Adipocyte (in vitro differentiated cells): ENCODE measurements around the gene TLE2.
"Not testable (repeated sequence)": the region's sequence is repeated elsewhere in the genome, so short reads cannot be mapped to it uniquely, and the experiment has no call there.

Experiments
- DNase-seq: peaks from one replicate; pipeline ENCODE4 v3.0.0-alpha.2; 2015; ENCODE audit warnings: low read depth
- H3K27me3 ChIP-seq: replicated peaks from 2 replicates; pipeline ENCODE4 v1.7.0; 2013; ENCODE audit warnings: mild to moderate bottlenecking, low read length, moderate library complexity; ENCODE audit not compliant: control insufficient read depth, insufficient read depth
- H3K36me3 ChIP-seq: 2 replicates; pipeline ENCODE4 v1.7.0; 2013; ENCODE audit warnings: low read length, mild to moderate bottlenecking, moderate library complexity; ENCODE audit not compliant: control insufficient read depth, insufficient read depth, severe bottlenecking
- H3K4me1 ChIP-seq: 2 replicates; pipeline ENCODE4 v1.7.0; 2013; ENCODE audit warnings: mild to moderate bottlenecking, low read length, moderate library complexity; ENCODE audit not compliant: control insufficient read depth, insufficient read depth
- H3K4me3 ChIP-seq: 2 replicates; pipeline ENCODE4 v1.7.0; 2013; ENCODE audit warnings: mild to moderate bottlenecking, low read length, moderate library complexity
- H3K9ac ChIP-seq: 2 replicates; pipeline ENCODE4 v1.7.0; 2013; ENCODE audit warnings: mild to moderate bottlenecking, low read length, moderate library complexity
- H3K9me3 ChIP-seq: 2 replicates; pipeline ENCODE4 v1.7.0; 2013; ENCODE audit warnings: mild to moderate bottlenecking, low read length, moderate library complexity; ENCODE audit not compliant: control insufficient read depth

Gene TLE2

DNA sequence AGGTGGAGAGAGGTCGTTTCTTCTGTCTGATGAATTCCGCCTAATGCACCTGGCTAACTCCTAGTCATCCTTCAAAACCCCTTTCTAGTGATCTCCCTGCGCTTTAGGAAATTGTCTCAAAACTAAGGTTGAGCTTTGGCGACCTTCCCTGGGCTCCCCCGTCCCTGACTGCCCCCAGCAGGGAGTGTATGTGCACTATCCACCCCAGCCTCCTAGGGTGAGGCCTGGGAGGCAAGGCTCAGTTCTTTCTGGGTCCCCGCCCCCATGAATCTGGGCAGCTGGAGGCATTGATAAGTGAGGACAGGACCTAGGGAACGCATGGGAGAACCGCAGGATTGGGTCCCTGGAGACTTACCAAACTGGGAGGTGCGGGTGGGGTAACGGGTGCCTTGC is 51.3 kb downstream of the TLE2 start:
- no peak for DNase-seq
- no peaks in the 10 kb centered on the region for H3K36me3 ChIP-seq
- H3K4me3 ChIP-seq: peak overlapping the region; percentile 85
- H3K4me1 ChIP-seq: peaks cover 38% of the 10 kb centered on the region
- H3K9ac ChIP-seq: no peak overlapping the region
- no peaks in the 10 kb centered on the region for H3K9me3 ChIP-seq
- no peaks in the 10 kb centered on the region for H3K27me3 ChIP-seq

DNA sequence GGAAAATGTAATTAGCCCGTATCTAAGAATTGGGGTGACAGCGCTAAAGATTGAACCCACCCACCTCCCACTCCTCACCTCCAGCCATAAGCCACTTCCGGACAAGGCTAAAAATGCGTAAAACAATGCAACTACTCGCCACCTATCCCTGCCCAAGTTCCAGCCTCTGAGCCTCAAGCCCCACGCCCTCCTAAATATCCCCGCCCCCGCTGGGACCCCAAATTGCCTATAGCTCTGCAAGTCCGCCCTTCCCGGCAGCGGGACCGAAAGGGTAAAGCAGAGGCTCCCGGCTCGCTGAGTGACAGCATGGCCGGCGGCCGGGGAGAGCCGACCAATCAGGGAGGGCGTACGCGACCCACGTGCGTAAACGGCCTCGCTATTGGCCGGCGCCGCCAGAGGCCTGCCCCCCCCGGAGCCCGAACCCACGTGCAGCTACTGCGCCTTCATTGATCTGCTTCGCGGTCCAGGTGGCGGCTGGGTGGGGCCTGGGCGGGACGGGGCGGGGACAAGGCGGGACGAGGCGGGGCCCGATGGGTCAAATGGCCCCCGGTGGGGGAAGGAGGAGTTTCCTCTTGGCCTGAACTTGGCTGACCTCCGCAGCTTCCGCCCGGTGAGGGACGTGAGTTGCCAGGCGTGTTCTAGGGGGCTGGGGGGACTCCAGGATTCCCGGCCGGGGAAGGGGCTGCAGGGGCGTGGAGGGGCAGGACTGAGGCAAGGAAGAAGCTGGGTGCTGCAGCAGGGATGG is 51.9 kb downstream of the TLE2 start, which contains the start of gene TLE6:
Gene TLE6 (plus strand): TSS at position 564 of the 745 bp plus-strand sequence. CDS start 670 bp downstream, outside the sequence.
- peak within 1 kb of the TSS; percentile 83 for H3K9ac ChIP-seq
- H3K27me3 ChIP-seq: no peaks in the 10 kb centered on the region
- H3K4me1 ChIP-seq: peaks cover 38% of the 10 kb centered on the region
- H3K9me3 ChIP-seq: no peaks in the 10 kb centered on the region
- peak within 1 kb of the TSS; percentile 85 for H3K4me3 ChIP-seq
- H3K36me3 ChIP-seq: no peaks in the 10 kb centered on the region
- DNase-seq: peak; percentile 97

DNA sequence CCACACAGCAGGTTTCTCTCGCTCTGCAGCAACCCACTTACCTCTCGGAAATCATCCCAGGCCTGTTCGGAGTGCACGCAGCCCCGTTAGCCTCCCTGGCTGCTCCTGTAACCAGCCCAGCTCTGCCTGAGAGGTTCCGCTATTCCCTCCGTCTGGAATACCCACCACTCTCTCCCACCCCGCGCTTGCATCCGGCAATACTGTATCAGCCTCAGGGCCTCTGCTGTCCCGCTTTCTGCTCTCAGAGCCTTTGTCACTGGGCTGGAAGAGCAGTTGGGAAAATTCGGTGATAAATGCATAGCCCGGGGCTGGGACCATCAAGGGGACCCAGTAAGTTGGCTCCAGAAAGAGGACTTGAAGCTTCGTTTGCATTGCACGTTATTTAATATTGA is 52.5 kb downstream of the TLE2 start:
- no peaks in the 10 kb centered on the region for H3K36me3 ChIP-seq
- no peaks in the 10 kb centered on the region for H3K9me3 ChIP-seq
- H3K4me3 ChIP-seq: peak overlapping the region; percentile 85
- H3K27me3 ChIP-seq: no peaks in the 10 kb centered on the region
- H3K9ac ChIP-seq: peak overlapping the region; percentile 83
- peaks cover 44% of the 10 kb centered on the region for H3K4me1 ChIP-seq
- peak; percentile 4 for DNase-seq

DNA sequence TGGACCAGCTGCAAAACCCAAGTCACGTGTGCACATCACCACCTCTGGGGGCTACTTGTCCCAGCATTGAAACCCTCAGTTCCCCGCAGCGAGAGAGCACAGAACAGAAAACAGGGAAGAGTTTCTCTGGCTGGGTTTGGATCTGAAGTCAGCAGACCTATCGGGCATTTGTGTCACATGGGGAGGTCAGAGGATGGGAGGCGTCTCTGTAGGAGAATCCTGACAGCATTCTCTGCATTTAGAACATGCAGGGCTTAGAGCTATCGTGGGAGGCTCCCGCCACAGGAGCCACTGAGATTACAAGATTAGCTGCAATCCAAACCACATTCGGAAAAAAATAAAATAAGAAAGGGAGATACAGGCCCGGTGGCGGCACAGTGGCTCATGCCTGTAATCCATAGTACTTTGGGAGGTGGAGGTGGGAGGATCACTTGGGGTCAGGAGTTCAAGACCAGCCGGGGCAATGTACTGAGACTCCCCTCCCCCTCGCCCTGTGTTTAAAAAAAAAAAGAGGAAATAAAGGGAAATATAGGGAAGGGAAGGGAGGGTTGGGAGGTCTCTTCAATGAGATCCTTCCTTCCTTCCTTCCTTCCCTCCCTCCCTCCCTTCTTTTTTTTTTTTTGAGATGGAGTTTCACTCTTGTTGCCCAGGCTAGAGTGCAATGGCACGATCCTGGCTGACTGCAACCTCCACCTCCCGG is 54.6 kb downstream of the TLE2 start:
- peak; percentile 25 for DNase-seq
- Histone ChIP-seq H3K9me3 (no peaks in the 10 kb centered on the region), H3K9ac (peak overlapping the region; percentile 75), H3K4me1 (peaks cover 57% of the 10 kb centered on the region), H3K27me3 (no peaks in the 10 kb centered on the region), H3K36me3 (no peaks in the 10 kb centered on the region), H3K4me3 (no peak overlapping the region)

DNA sequence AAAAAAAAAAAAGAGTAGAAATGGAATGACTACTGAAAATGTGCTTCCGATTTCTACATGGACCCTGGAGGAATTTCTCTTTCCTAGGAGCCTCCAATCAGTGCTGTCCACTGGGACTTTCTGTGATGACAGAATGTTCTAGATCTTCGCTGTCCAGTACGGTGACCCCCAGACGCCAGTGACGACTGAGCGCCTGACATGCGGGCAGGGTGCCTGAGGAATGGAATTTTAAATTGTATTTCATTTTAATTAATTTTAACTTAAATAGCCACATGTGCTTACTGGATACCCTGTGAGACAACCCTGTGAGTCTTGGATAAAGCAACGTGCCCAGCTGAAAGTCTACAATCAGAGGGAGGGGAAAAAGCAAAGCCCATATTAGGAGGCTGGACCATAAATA is 55.9 kb downstream of the TLE2 start:
- no peaks in the 10 kb centered on the region for H3K9me3 ChIP-seq
- H3K27me3 ChIP-seq: no peaks in the 10 kb centered on the region
- no peak overlapping the region for H3K4me3 ChIP-seq
- DNase-seq: no peak
- H3K9ac ChIP-seq: peak overlapping the region; percentile 51
- peaks cover 69% of the 10 kb centered on the region for H3K4me1 ChIP-seq
- H3K36me3 ChIP-seq: no peaks in the 10 kb centered on the region

DNA sequence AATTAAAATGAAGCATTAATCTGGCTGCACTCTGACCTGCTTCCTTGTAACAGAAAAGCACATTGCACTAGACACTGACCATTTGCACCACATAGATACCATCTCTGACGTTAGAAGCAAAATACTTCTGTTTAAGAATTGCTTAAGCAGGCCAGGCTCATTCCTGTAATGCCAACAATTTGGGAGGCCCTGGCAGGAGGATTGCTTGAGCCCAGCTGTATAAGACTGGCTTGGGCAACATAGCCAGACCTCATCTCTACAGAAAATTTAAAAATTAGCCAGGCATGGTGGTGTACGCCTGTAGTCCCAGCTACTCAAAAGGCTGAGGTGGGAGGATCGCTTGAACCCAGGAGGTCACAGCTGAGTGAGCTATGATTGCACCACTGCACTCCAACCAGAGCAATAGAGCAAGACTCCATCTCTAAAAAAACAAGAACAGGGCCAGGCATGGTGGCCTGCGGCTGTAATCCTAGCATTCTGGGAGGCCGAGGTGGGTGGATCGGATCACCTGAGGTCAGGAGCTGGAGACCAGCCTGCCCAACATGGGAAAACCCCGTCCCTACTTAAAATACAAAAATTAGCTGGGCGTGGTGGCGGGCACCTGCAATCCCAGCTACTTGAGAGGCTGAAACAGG is 58.8 kb downstream of the TLE2 start:
- Histone ChIP-seq H3K9me3 (no peaks in the 10 kb centered on the region), H3K4me1 (peaks cover 60% of the 10 kb centered on the region), H3K27me3 (no peaks in the 10 kb centered on the region), H3K4me3 (no peak overlapping the region), H3K36me3 (no peaks in the 10 kb centered on the region), H3K9ac (peak overlapping the region; percentile 62)
- DNase-seq: peak; percentile 86

DNA sequence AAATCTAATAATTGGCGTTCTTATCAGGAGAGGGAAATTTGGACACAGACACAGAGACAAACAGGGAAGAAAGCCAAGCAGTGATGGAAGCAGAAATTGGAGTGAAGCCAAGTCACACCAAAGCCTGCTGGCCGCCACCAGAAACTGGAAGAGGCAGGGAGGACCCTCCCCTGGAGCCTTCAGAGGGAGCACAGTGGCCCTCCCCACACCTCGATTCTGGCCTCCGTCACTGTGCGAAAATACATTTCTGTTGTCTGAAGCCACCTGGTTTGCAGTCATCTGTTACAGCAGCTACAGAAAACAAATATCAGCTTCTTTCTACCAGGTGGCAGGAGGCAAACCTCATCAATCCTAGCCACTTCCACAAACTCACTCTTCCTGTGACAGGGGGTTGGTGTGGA is 60.0 kb downstream of the TLE2 start:
- Histone ChIP-seq H3K27me3 (no peaks in the 10 kb centered on the region), H3K36me3 (no peaks in the 10 kb centered on the region), H3K9me3 (no peaks in the 10 kb centered on the region), H3K9ac (peak overlapping the region; percentile 55), H3K4me3 (peak overlapping the region; percentile 37), H3K4me1 (peaks cover 49% of the 10 kb centered on the region)
- no peak for DNase-seq

DNA sequence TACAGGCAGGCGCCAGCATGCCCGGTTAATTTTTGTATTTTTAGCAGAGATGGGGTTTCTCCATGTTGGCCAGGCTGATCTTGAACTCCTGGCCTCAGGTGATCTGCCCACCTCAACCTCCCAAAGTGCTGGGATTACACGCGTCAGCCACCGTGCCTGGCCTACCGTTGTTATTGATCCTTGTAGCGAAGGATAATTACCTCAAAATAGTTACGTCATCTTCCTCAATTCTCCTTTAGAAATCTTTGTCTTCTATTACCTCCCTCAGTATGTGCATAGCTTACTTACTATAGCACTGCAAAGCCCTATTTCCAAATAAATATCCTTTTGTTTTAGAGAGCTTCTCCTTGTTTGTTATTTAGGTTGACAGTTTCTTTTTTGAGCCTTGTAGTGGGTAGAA is 61.1 kb downstream of the TLE2 start:
- Histone ChIP-seq H3K27me3 (no peaks in the 10 kb centered on the region), H3K4me3 (no peak overlapping the region), H3K4me1 (peaks cover 38% of the 10 kb centered on the region), H3K36me3 (no peaks in the 10 kb centered on the region), H3K9ac (no peak overlapping the region), H3K9me3 (no peaks in the 10 kb centered on the region)
- DNase-seq: no peak

DNA sequence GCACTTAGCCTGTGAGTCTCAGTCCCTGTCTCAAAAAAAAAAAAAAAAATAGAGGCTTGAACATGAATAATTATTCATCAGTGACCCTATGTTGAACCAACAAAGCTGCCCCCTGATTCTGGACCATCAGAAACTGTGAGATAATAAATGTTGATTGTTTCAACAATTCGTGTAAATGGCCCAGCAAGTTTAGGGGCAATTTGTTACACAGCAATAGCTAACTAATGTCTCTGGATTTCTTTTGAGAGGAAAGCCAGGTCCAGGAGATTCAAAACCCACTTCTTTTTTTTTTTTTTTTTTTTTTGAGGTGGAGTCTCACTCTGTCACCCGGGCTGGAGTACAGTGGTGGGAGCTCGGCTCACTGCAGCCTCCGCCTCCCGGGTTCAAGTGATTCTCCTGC is 64.2 kb downstream of the TLE2 start:
- Histone ChIP-seq H3K36me3 (no peaks in the 10 kb centered on the region), H3K27me3 (no peaks in the 10 kb centered on the region), H3K9me3 (no peaks in the 10 kb centered on the region), H3K4me3 (no peak overlapping the region), H3K4me1 (peaks cover 13% of the 10 kb centered on the region), H3K9ac (no peak overlapping the region)
- no peak for DNase-seq

DNA sequence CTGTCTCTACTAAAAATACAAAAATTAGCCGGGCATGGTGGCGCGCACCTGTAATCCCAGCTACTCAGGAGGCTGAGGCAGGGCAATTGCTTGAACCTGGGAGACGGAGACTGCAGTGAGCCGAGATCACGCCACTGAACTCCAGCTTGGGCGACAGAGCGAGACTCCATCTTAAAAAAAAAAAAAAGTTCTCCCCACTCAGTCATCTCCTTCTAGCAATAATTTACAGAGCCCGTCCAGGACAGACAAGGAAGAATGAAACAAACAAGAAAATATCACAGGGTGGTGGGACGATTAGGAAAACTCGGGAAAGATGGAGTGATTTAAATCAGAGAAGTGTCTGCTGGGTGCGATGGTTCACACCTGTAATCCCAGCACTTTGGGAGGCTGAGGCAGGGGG is 65.4 kb downstream of the TLE2 start:
- not testable (repeated sequence) for H3K4me3 ChIP-seq

DNA sequence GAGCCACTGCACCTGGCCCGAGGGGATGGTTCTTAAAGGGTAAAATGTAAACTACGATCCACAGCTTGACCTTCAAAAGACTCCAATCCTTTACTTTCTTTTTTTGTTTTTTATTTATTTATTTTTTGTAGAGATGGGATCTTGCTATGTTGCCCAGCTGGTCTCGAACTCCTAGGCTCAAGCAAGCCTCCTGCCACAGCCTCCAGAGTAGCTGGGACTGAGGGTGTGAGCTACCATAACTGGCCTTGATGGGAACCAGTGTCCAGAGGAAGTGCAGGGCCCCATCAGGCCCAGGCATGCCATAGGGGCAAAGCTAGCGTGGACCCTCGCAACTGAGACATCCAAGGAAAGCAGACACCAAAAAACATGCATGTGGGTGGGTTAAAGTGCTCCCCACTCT is 66.0 kb downstream of the TLE2 start:
- no peak for DNase-seq
- Histone ChIP-seq H3K4me1 (peaks cover under 1% of the 10 kb centered on the region), H3K27me3 (no peaks in the 10 kb centered on the region), H3K9ac (no peak overlapping the region), H3K4me3 (no peak overlapping the region), H3K9me3 (no peaks in the 10 kb centered on the region), H3K36me3 (no peaks in the 10 kb centered on the region)

More for the DNA sequence above, 65.4 kb downstream of the TLE2 start:
- not testable (repeated sequence) for DNase-seq, H3K27me3 ChIP-seq, H3K4me1 ChIP-seq, H3K9ac ChIP-seq, H3K36me3 ChIP-seq, H3K9me3 ChIP-seq
